ENCODE data around the gene SYT12. TPM values are rescaled to one million over a fixed set of nuclear protein-coding genes. Genes with fewer than 3 reads are reported as not detected.

SYT12 gene
- total and polyA plus RNA-seq, 2 of the 8 experiments (the other 6 are each of a cell fraction or from before 2014, with no cell fraction given): 1.4 to 3.3 TPM

DNA sequence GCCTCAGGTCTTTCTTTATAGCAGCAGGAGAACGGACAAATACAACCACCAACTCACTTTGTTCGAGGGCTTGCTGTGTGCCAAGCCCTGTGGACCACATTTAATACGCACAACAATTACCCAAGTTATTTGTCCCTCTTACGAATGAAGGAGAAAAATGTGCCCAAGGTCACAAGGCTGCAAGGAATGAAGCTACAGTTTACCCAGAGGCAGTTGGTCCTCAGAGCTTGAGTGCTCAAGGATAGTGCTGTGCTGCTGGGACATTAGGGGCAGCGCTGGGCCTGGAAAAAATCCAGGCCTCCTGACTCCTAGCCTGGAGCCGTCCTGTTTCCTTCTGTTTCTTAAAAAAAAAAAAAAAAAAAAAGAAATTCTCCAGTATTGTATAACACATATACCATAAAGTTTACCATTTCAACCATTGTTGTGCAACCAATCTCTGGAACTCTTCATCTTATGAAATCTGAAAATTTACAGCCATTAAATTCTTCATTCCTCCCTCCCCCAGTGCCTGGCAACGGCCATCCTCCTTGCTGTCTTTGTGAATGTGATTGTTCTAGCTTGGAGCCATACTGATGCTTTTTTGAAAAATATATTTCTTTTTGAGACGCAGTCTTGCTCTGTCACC lies 48.9 kb upstream of the SYT12 start (continued):
- TF ChIP-seq, protein P1, sequence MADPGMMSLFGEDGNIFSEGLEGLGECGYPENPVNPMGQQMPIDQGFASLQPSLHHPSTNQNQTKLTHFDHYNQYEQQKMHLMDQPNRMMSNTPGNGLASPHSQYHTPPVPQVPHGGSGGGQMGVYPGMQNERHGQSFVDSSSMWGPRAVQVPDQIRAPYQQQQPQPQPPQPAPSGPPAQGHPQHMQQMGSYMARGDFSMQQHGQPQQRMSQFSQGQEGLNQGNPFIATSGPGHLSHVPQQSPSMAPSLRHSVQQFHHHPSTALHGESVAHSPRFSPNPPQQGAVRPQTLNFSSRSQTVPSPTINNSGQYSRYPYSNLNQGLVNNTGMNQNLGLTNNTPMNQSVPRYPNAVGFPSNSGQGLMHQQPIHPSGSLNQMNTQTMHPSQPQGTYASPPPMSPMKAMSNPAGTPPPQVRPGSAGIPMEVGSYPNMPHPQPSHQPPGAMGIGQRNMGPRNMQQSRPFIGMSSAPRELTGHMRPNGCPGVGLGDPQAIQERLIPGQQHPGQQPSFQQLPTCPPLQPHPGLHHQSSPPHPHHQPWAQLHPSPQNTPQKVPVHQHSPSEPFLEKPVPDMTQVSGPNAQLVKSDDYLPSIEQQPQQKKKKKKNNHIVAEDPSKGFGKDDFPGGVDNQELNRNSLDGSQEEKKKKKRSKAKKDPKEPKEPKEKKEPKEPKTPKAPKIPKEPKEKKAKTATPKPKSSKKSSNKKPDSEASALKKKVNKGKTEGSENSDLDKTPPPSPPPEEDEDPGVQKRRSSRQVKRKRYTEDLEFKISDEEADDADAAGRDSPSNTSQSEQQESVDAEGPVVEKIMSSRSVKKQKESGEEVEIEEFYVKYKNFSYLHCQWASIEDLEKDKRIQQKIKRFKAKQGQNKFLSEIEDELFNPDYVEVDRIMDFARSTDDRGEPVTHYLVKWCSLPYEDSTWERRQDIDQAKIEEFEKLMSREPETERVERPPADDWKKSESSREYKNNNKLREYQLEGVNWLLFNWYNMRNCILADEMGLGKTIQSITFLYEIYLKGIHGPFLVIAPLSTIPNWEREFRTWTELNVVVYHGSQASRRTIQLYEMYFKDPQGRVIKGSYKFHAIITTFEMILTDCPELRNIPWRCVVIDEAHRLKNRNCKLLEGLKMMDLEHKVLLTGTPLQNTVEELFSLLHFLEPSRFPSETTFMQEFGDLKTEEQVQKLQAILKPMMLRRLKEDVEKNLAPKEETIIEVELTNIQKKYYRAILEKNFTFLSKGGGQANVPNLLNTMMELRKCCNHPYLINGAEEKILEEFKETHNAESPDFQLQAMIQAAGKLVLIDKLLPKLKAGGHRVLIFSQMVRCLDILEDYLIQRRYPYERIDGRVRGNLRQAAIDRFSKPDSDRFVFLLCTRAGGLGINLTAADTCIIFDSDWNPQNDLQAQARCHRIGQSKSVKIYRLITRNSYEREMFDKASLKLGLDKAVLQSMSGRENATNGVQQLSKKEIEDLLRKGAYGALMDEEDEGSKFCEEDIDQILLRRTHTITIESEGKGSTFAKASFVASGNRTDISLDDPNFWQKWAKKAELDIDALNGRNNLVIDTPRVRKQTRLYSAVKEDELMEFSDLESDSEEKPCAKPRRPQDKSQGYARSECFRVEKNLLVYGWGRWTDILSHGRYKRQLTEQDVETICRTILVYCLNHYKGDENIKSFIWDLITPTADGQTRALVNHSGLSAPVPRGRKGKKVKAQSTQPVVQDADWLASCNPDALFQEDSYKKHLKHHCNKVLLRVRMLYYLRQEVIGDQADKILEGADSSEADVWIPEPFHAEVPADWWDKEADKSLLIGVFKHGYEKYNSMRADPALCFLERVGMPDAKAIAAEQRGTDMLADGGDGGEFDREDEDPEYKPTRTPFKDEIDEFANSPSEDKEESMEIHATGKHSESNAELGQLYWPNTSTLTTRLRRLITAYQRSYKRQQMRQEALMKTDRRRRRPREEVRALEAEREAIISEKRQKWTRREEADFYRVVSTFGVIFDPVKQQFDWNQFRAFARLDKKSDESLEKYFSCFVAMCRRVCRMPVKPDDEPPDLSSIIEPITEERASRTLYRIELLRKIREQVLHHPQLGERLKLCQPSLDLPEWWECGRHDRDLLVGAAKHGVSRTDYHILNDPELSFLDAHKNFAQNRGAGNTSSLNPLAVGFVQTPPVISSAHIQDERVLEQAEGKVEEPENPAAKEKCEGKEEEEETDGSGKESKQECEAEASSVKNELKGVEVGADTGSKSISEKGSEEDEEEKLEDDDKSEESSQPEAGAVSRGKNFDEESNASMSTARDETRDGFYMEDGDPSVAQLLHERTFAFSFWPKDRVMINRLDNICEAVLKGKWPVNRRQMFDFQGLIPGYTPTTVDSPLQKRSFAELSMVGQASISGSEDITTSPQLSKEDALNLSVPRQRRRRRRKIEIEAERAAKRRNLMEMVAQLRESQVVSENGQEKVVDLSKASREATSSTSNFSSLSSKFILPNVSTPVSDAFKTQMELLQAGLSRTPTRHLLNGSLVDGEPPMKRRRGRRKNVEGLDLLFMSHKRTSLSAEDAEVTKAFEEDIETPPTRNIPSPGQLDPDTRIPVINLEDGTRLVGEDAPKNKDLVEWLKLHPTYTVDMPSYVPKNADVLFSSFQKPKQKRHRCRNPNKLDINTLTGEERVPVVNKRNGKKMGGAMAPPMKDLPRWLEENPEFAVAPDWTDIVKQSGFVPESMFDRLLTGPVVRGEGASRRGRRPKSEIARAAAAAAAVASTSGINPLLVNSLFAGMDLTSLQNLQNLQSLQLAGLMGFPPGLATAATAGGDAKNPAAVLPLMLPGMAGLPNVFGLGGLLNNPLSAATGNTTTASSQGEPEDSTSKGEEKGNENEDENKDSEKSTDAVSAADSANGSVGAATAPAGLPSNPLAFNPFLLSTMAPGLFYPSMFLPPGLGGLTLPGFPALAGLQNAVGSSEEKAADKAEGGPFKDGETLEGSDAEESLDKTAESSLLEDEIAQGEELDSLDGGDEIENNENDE (IDR thresholded peaks at IDR 0.05; ENCODE audit: insufficient replicate concordance, low read length): no peak
- no peak for TF ChIP-seq TCF12 (IDR thresholded peaks at IDR 0.05; ENCODE audit: low read depth, low read length)
